Lower leg skin (tissue), 4 donors: Measurements from ENCODE around the gene RMI2. TPM values are rescaled to one million over a fixed set of nuclear protein-coding genes. Genes with fewer than 3 reads are reported as not detected.

Experiments
- DNase-seq, 2 donors: peaks; one replicate each; pipeline ENCODE4 v3.0.0-alpha.2; 2019; ENCODE audit warnings: low spot score in 2 of 2
- H3K4me3 ChIP-seq: fragments of 200-600 bp; sonication (generic); 2 replicates; pipeline ENCODE4 v1.5.1; 2017; ENCODE audit warnings: mild to moderate bottlenecking, low read depth; ENCODE audit not compliant: poor library complexity, severe bottlenecking
- POLR2A ChIP-seq, 2 donors: fragments of 450-650 bp; IDR thresholded peaks; one replicate each; pipeline ENCODE4 v1.6.1; 2016 to 2017; ENCODE audit warnings: antibody characterized with exemption in 2 of 2, mild to moderate bottlenecking in 1 of 2, moderate library complexity in 1 of 2
- WGBS, 2 donors: methylation state at CpG; one replicate each; pipeline ENCODE4 v1.1.5; 2018; 5-methylcytosine and 5-hydroxymethylcytosine counted together
- intact Hi-C: fragments of 100-400 bp; cut with DNase I; formaldehyde crosslinking; loops from one replicate; pipeline ENCODE4 v1.15.0; 2023; ENCODE audit warnings: low total_unique reads
- total RNA-seq, 4 donors: library from RNA; depleted of rRNA; stranded (reverse); fragments of >200 nt; gene quantifications; one replicate each; pipeline ENCODE4 v1.1.0, GENCODE V29; 2016
- TF ChIP-seq, protein P1 (sequence below), 3 donors: fragments of 450-650 bp; IDR thresholded peaks; one replicate each; pipeline ENCODE4 v1.5.1; 2016; ENCODE audit warnings: antibody characterized with exemption in 3 of 3, mild to moderate bottlenecking in 3 of 3, moderate library complexity in 2 of 3

Gene RMI2
- total RNA-seq, 4 donors from 2014 or later = 5.9 to 12.7 (median 7.9) TPM

- WGBS, 2 donors = 47 to 49% methylated on average over 8 of the region's 8 CpGs
- no peak for DNase-seq
- intact Hi-C loops = no loop called here
- TF ChIP-seq, protein P1, sequence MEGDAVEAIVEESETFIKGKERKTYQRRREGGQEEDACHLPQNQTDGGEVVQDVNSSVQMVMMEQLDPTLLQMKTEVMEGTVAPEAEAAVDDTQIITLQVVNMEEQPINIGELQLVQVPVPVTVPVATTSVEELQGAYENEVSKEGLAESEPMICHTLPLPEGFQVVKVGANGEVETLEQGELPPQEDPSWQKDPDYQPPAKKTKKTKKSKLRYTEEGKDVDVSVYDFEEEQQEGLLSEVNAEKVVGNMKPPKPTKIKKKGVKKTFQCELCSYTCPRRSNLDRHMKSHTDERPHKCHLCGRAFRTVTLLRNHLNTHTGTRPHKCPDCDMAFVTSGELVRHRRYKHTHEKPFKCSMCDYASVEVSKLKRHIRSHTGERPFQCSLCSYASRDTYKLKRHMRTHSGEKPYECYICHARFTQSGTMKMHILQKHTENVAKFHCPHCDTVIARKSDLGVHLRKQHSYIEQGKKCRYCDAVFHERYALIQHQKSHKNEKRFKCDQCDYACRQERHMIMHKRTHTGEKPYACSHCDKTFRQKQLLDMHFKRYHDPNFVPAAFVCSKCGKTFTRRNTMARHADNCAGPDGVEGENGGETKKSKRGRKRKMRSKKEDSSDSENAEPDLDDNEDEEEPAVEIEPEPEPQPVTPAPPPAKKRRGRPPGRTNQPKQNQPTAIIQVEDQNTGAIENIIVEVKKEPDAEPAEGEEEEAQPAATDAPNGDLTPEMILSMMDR (IDR thresholded peaks at IDR 0.05) = no peak
- no peak for TF ChIP-seq POLR2A (IDR thresholded peaks at IDR 0.05)
- H3K4me3 ChIP-seq = no peak overlapping the region
Measured at GRCh38 chr16:11350921-11351335, 5.7 kb downstream of the RMI2 start.

DNA sequence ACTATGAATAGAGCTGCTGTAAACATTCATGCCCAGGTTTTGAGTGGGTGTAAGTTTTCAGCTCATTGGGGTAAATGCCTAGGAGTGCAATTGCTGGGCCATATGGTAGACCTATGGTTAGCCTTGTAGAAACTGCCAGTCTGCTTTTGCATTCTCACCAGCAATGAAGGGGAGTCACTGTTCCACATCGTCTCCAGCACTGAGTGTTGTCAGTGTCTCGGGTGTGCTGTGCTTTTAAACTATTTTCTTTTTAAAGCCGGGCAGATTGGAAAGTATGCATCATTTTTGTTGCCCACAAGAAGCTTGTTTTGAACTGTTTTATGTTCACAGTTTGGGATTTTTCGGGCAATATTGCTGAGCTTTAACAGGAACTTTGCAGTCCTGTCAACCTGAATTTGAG, 7.9 kb downstream of the RMI2 start:
- DNase-seq = no peak
- H3K4me3 ChIP-seq = no peak overlapping the region
- intact Hi-C loops = no loop called here
- WGBS, 2 donors = 73 to 75% methylated on average over 4 of the region's 4 CpGs
- no peak for TF ChIP-seq POLR2A (IDR thresholded peaks at IDR 0.05)
- TF ChIP-seq, protein P1 (IDR thresholded peaks at IDR 0.05) = no peak

DNA sequence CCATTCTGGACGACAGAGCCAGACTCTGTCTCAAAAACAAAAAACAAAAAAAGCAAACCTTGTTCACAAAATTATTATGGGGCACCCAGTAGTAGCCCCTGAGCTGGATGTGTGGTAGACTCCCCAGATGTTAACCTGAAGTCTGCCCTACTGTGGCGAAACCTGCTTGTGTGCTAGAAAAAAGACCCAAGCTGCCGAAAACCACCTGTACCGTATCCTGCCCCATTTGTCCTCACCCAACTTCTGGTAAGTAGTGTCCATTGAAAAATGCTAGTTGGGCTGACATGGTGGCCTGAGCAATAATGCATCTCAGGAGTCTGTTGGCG, 9.1 kb downstream of the RMI2 start:
- intact Hi-C loops = no loop called here
- TF ChIP-seq, protein P1 (IDR thresholded peaks at IDR 0.05) = no peak
- no peak for TF ChIP-seq POLR2A (IDR thresholded peaks at IDR 0.05)
- DNase-seq = no peak
- H3K4me3 ChIP-seq = no peak overlapping the region
- 84 to 92% methylated on average over 5 of the region's 5 CpGs for WGBS, 2 donors

GRCh38 chr16:11354733-11355574, 9.7 kb downstream of the RMI2 start:
- DNase-seq = no peak
- TF ChIP-seq, protein P1 (IDR thresholded peaks at IDR 0.05) = no peak
- TF ChIP-seq POLR2A (IDR thresholded peaks at IDR 0.05) = no peak
- H3K4me3 ChIP-seq = no peak overlapping the region
- intact Hi-C loops = no loop called here
- 79 to 81% methylated on average over 11 of the region's 11 CpGs for WGBS, 2 donors

GRCh38 chr16:11355862-11356261, 10.6 kb downstream of the RMI2 start:
- 47 to 57% methylated on average over 8 of the region's 8 CpGs for WGBS, 2 donors
- intact Hi-C loops = no loop called here
- TF ChIP-seq, protein P1 (IDR thresholded peaks at IDR 0.05) = no peak
- TF ChIP-seq POLR2A (IDR thresholded peaks at IDR 0.05) = no peak
- DNase-seq = no peak
- no peak overlapping the region for H3K4me3 ChIP-seq
